Vagina (tissue), 2 donors: ENCODE data around the gene SLC7A6.

Experiments used
- CTCF ChIP-seq, 3 experiments: fragments of 450-650 bp in 2 of 3; fragments of 200-600 bp in 1 of 3; sonication (generic) in 1 of 3; IDR thresholded peaks; one replicate each; pipeline ENCODE4 v1.5.1; 2017 to 2019; ENCODE audit warnings: antibody characterized with exemption in 3 of 3, mild to moderate bottlenecking in 2 of 3, moderate library complexity in 2 of 3
- POLR2A ChIP-seq, 2 donors: fragments of 450-650 bp; IDR thresholded peaks; one replicate each; pipeline ENCODE4 v1.6.1; 2017; ENCODE audit warnings: antibody characterized with exemption in 2 of 2, mild to moderate bottlenecking in 2 of 2, moderate library complexity in 2 of 2
- POLR2AphosphoS5 ChIP-seq, 2 donors: sonication (generic); formaldehyde crosslinking; IDR thresholded peaks; one replicate each; pipeline ENCODE4 v1.9.0; 2017; ENCODE audit warnings: antibody characterized with exemption in 2 of 2, mild to moderate bottlenecking in 2 of 2, low read depth in 1 of 2; ENCODE audit not compliant: insufficient read depth in 1 of 2

GRCh38 chr16:68345958-68346635 lies 81.8 kb downstream of the SLC7A6 start:
- TF ChIP-seq CTCF (IDR thresholded peaks at IDR 0.05) (no peak), POLR2A (IDR thresholded peaks at IDR 0.05) (no peak), POLR2AphosphoS5 (IDR thresholded peaks at IDR 0.05; ENCODE audit: insufficient read depth in 1 of 2, low read depth in 1 of 2) (no peak)
